H9 (cell line): ENCODE results near the gene ITGA7. TPM values are rescaled to one million over a fixed set of nuclear protein-coding genes. Genes with fewer than 3 reads are reported as not detected.

ENCODE experiments used
- DNase-seq: peaks from one replicate; pipeline ENCODE4 v3.0.0-alpha.2; 2017
- H2AFZ ChIP-seq: one replicate; pipeline ENCODE4 v1.6.1; 2013; ENCODE audit warnings: mild to moderate bottlenecking, low read length, control low read depth, moderate library complexity
- H2AK5ac ChIP-seq: 2 replicates; pipeline ENCODE4 v1.6.1; 2013; ENCODE audit warnings: low read length, control low read depth, mixed read lengths; ENCODE audit not compliant: insufficient read length
- H2BK120ac ChIP-seq: one replicate; pipeline ENCODE4 v1.6.1; 2013; ENCODE audit warnings: low read depth, mild to moderate bottlenecking, low read length, control low read depth, inconsistent platforms; ENCODE audit not compliant: poor library complexity, severe bottlenecking
- H2BK12ac ChIP-seq: 2 replicates; pipeline ENCODE4 v1.6.1; 2013; ENCODE audit warnings: low read length, control low read depth, mixed read lengths, low read depth; ENCODE audit not compliant: insufficient read length
- H2BK15ac ChIP-seq: 2 replicates; pipeline ENCODE4 v1.6.1; 2013; ENCODE audit warnings: low read depth, low read length, control low read depth
- H2BK20ac ChIP-seq: one replicate; pipeline ENCODE4 v1.6.1; 2013; ENCODE audit warnings: low read depth, mild to moderate bottlenecking, low read length, control low read depth, inconsistent platforms; ENCODE audit not compliant: poor library complexity, severe bottlenecking
- H2BK5ac ChIP-seq: 2 replicates; pipeline ENCODE4 v1.6.1; 2013; ENCODE audit warnings: low read length, control low read depth, mixed read lengths; ENCODE audit not compliant: insufficient read length
- H3K14ac ChIP-seq: 2 replicates; pipeline ENCODE4 v1.6.1; 2013; ENCODE audit warnings: low read length, control low read depth; ENCODE audit not compliant: insufficient read depth
- H3K18ac ChIP-seq: 2 replicates; pipeline ENCODE4 v1.6.1; 2013; ENCODE audit warnings: low read depth, mild to moderate bottlenecking, mixed read lengths, low read length, control low read depth; ENCODE audit not compliant: insufficient read length
- H3K23ac ChIP-seq: 2 replicates; pipeline ENCODE4 v1.6.1; 2013; ENCODE audit warnings: low read length, control low read depth, mixed read lengths, low read depth; ENCODE audit not compliant: insufficient read length
- H3K23me2 ChIP-seq: 2 replicates; pipeline ENCODE4 v1.6.1; 2013; ENCODE audit warnings: low read depth, mild to moderate bottlenecking, mixed read lengths, low read length, control low read depth; ENCODE audit not compliant: insufficient read length, poor library complexity, severe bottlenecking
- H3K27ac ChIP-seq: 2 replicates; pipeline ENCODE4 v1.5.1; 2013; ENCODE audit warnings: low read length, control low read depth, mixed read lengths, low read depth; ENCODE audit not compliant: insufficient read length
- H3K27me3 ChIP-seq: 2 replicates; pipeline ENCODE4 v1.6.1; 2013; ENCODE audit warnings: low read length, control low read depth, inconsistent platforms; ENCODE audit not compliant: insufficient read depth
- H3K4ac ChIP-seq: 2 replicates; pipeline ENCODE4 v1.6.1; 2013; ENCODE audit warnings: low read depth, mild to moderate bottlenecking, control low read depth, inconsistent platforms, low read length, moderate library complexity
- H3K4me1 ChIP-seq: 2 replicates; pipeline ENCODE4 v1.6.1; 2013; ENCODE audit warnings: low read length, control low read depth, inconsistent platforms; ENCODE audit not compliant: insufficient read depth
- H3K4me2 ChIP-seq: 2 replicates; pipeline ENCODE4 v1.6.1; 2013; ENCODE audit warnings: low read length, control low read depth, mixed read lengths; ENCODE audit not compliant: insufficient read length, insufficient read depth
- H3K56ac ChIP-seq: 2 replicates; pipeline ENCODE4 v1.6.1; 2013; ENCODE audit warnings: low read depth, mild to moderate bottlenecking, mixed read lengths, low read length, control low read depth; ENCODE audit not compliant: insufficient read length
- H3K79me1 ChIP-seq: 2 replicates; pipeline ENCODE4 v1.6.1; 2013; ENCODE audit warnings: low read depth, mild to moderate bottlenecking, moderate library complexity, low read length, control low read depth, inconsistent platforms; ENCODE audit not compliant: insufficient read depth, poor library complexity, severe bottlenecking
- H3K79me2 ChIP-seq: 2 replicates; pipeline ENCODE4 v1.6.1; 2013; ENCODE audit warnings: low read length, control low read depth, inconsistent platforms; ENCODE audit not compliant: insufficient read depth
- H3K9ac ChIP-seq: 2 replicates; pipeline ENCODE4 v1.6.1; 2013; ENCODE audit warnings: low read length, control low read depth, mixed read lengths; ENCODE audit not compliant: insufficient read length; ENCODE audit errors: extremely low read depth
- H3K9me3 ChIP-seq: one replicate; pipeline ENCODE4 v1.6.1; 2013; ENCODE audit warnings: low read depth, low read length, inconsistent platforms; ENCODE audit not compliant: control insufficient read depth
- H3T11ph ChIP-seq: one replicate; pipeline ENCODE4 v1.6.1; 2013; ENCODE audit warnings: mild to moderate bottlenecking, low read length, control low read depth, inconsistent platforms
- H4K20me1 ChIP-seq: one replicate; pipeline ENCODE4 v1.6.1; 2013; ENCODE audit not compliant: control insufficient read depth, insufficient read length, insufficient read depth
- H4K5ac ChIP-seq: 2 replicates; pipeline ENCODE4 v1.6.1; 2013; ENCODE audit warnings: low read depth, mild to moderate bottlenecking, mixed read lengths, low read length, control low read depth; ENCODE audit not compliant: insufficient read length
- H4K8ac ChIP-seq: replicated peaks from 2 replicates; pipeline ENCODE4 v1.6.1; 2013; ENCODE audit warnings: low read length, control low read depth, mixed read lengths, low read depth; ENCODE audit not compliant: insufficient read length
- H4K91ac ChIP-seq: 2 replicates; pipeline ENCODE4 v1.6.1; 2013; ENCODE audit warnings: low read depth, mild to moderate bottlenecking, moderate library complexity, mixed read lengths, low read length, control low read depth; ENCODE audit not compliant: insufficient read length
- H3K27ac Mint-ChIP-seq, 3 experiments: 2 replicates in 2 of 3; 3 replicates in 1 of 3; pipeline ENCODE4 v1.8.0; 2020 to 2021; ENCODE audit warnings: mixed read lengths in 3 of 3, mild to moderate bottlenecking in 1 of 3, moderate library complexity in 1 of 3
- H3K27me3 Mint-ChIP-seq: 2 replicates; pipeline ENCODE4 v1.8.0; 2021; ENCODE audit warnings: low read depth, mild to moderate bottlenecking, moderate library complexity, mixed read lengths
- H3K36me3 Mint-ChIP-seq, 3 experiments: 2 replicates in 2 of 3; 3 replicates in 1 of 3; pipeline ENCODE4 v1.8.0; 2020 to 2021; ENCODE audit warnings: low read depth in 3 of 3, mixed read lengths in 3 of 3; ENCODE audit not compliant: insufficient read depth in 1 of 3
- H3K4me1 Mint-ChIP-seq, 2 experiments: 2 replicates each; pipeline ENCODE4 v1.8.0; 2020; ENCODE audit warnings: mixed read lengths in 2 of 2
- H3K4me3 Mint-ChIP-seq, 2 experiments: 2 replicates in 1 of 2; 3 replicates in 1 of 2; pipeline ENCODE4 v1.8.0; 2020 to 2021; ENCODE audit warnings: mild to moderate bottlenecking in 2 of 2, mixed read lengths in 2 of 2, moderate library complexity in 1 of 2
- H3K9me3 Mint-ChIP-seq, 2 experiments: 2 replicates in 1 of 2; 3 replicates in 1 of 2; pipeline ENCODE4 v1.8.0; 2020; ENCODE audit warnings: mild to moderate bottlenecking in 2 of 2, mixed read lengths in 2 of 2, moderate library complexity in 1 of 2
- CTCF ChIP-seq: fragments of 200-600 bp; sonication (generic); conservative IDR thresholded peaks from 3 replicates; pipeline ENCODE4 v1.8.0; 2021; ENCODE audit warnings: antibody characterized with exemption, mild to moderate bottlenecking
- WGBS: extraction: QIAGEN DNeasy Blood & Tissue Kit; methylation state at CpG from one replicate; pipeline ENCODE4 v1.1.7; 2013; ENCODE audit warnings: missing lambda C conversion rate, low lambda C conversion rate, mixed read lengths; ENCODE audit not compliant: insufficient read length; ENCODE audit errors: extremely low coverage; 5-methylcytosine and 5-hydroxymethylcytosine counted together
- total RNA-seq: library from RNA; stranded (reverse); gene quantifications from 2 replicates; pipeline ENCODE4 v1.2.1, GENCODE V29; 2021

ITGA7 gene
- total RNA-seq, 1 experiment from 2014 or later, result 119 TPM

- Histone ChIP-seq H3K27me3 (no peaks in the 10 kb centered on the region), H4K91ac (no peak overlapping the region), H4K8ac (no peak overlapping the region), H3K79me1 (no peaks in the 10 kb centered on the region), H3T11ph (no peak overlapping the region), H3K18ac (no peak overlapping the region), H3K4ac (no peak overlapping the region), H3K9ac (no peak overlapping the region), H2BK15ac (no peak overlapping the region), H3K23ac (no peak overlapping the region), H4K20me1 (no peaks in the 10 kb centered on the region), H3K4me1 (no peaks in the 10 kb centered on the region), H2BK5ac (no peak overlapping the region), H3K23me2 (no peaks in the 10 kb centered on the region), H2AK5ac (no peak overlapping the region), H3K4me2 (no peak overlapping the region), H2AFZ (no peak overlapping the region), H3K79me2 (no peaks in the 10 kb centered on the region), H2BK120ac (no peak overlapping the region), H3K14ac (no peak overlapping the region), H4K5ac (no peak overlapping the region), H3K56ac (no peak overlapping the region), H3K9me3 (no peaks in the 10 kb centered on the region), H2BK20ac (no peak overlapping the region), H3K27ac (no peak overlapping the region), H2BK12ac (no peak overlapping the region)
- TF ChIP-seq CTCF, result no peak
- Mint-ChIP-seq H3K4me3 (no peak overlapping the region), H3K9me3 (no peaks in the 10 kb centered on the region), H3K4me1 (peaks cover 20 to 21% of the 10 kb centered on the region in 2 experiments), H3K27me3 (no peaks in the 10 kb centered on the region), H3K27ac (no peak overlapping the region), H3K36me3 (peaks cover 18 to 40% (median 31%) of the 10 kb centered on the region in 3 experiments; a peak in 6 of 7 replicates)
- DNase-seq, result no peak
- no CpG with 5 or more reads among the region's 5 CpGs for whole genome bisulfite sequencing
These were observed 22.0 kb downstream of the ITGA7 start for GRCh38 chr12:55685671-55686070.
